HG02943 (cell line): Measurements from ENCODE around the gene KCTD21.

Experiments used
- ATAC-seq: cut with Tn5 transposase; IDR thresholded peaks from one replicate; pipeline ENCODE4 v1.9.1; 2021; ENCODE audit warnings: mild to moderate bottlenecking, low read depth, moderate library complexity; ENCODE audit not compliant: unreplicated experiment

The KCTD21 gene

DNA sequence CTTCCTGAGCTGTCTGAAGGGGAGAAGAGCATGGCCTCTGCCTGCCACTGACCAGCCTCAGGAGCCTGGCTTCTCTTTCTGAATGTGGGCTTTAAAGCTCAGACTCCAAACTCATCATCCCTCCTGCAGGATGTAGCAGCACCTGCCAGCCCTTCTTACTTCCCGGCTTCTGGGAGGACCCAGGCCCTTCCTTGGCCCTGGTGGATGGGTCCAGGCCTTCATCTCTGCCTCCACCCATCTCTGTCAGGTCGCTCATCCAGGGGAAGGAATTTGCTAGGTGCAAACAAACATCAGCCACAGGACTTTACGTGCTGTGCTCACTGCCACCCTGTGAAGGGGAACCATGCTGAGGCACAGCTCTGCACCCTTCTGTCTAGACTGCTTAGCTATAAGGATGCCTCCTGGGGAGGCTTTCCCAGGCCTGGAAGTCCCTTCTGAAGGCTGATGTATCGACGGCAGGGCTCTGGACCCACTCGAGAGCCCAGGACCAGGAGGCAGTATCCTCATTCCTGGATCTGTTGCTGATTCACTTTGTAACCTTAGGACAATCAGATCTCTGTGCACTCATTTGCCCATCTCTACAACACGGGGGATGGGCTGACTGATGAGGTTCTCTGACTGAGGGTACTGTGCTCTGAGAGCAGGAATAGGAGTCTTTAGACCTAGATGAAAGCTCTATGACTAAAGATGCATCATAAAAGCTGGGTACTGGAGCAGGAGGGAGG, 31.2 kb upstream of the KCTD21 start:
- ATAC-seq: no peak

DNA sequence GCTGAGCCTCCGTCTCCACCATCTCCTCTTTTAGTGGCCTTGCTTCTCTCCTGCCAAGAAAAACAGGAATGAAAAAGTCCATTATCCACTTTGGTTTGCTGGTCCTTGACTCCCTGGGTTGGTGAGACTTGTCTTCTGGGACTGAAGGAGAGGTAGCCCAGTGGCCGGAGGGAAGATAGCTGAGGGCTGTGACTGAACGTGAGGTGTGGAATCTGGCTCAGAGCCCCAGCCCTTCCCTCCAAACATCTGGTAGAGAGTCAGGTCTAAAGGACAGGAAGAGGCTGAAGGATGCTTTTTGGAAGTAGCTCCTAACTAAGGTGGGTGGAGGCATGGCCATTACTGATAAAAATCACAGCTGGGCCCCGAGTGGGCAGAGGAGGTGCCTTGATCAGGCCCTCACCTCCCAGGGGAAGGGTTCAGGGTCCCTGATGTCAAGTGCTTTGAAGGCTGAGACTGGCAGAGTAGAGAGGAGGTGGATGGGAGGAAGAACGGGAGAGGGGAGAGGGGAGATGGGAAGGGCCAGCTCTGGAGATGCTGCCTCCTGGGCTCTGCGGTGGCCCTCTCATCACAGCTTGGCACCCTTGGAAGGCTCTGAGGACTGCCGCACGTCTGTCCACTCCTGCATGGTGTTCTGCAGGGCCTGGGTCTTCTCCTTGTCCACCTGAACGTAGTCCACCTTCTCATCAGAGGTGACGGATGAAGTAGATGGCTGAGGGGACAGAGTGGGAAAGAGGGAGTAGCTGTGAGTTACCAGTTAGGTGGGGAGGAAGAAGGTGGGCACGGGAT, 30.5 kb upstream of the KCTD21 start:
- no peak for ATAC-seq

DNA sequence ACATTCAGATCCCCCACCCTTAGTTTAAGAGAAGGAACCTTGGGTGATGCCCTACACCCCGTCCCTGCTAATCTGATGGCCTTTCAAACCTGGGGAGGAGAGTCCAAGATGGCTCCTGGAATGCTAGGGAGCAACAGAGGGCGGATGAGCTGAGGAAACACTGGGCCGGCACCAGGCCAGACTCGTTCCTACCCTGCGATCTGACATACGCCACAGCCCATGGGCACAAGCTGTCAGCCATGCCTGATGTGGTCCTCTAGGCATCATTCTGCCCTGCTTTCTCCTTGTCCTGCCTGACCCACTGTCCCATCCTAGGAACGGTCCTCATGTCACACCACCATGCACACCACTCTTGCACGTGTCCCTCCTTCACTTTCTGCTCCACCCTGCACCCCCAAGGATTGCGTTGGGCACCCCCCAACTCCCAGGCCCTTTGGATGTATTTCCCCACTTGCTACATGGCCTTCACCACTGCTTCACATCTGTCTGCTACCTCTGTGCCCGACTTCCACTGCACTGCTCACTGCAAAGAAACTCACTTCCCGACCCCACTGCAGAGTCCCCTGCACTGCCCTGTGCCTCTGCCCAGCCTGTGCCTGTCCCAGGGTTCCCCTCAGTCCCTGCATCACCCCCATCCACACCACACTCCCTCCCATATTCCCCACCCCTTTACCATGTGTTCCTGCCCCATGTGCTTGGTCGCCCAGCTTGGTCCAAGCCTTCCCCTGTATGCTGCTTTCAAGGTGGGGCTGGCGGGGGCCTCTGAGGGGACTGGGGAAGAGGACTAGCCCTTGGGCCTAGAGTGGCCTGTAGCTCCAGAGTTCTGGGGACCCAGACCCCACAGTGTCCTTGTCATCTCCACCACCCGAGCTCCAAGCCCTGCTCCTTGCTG, 29.5 kb upstream of the KCTD21 start:
- ATAC-seq: no peak

DNA sequence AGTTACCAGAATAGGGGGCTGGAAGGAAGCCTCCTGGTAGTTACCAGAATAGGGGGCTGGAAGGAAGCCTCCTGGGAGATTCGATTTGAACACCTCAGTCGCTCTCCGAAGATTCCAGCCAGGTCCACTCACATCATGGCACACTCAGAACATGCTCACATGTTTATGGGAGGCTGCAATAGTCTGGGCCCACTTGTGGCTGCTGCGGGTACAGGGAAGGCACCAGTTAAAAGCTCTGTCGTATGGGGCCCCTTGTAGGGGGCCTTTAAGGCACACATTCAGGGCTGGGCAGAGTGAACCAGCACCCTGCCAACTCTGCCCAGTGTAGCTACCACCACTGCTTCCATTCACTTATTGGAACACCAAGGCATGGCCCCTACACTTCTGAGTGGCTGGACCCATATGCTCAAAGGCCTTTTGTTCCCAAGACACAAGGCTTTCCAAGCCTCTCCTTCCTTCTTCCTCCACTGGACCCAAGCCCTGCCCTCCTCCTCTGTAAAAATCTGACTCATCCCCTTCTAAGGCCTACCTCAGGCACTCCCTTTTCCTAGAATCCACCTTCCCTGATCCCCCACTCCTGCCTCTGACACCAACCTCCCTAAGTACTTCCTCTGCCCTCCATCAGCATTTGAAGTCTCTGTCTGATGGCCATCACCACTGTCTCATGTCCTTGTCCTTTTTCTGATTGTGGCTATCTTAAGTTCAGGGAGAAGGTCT, 28.3 kb upstream of the KCTD21 start:
- no peak for ATAC-seq

DNA sequence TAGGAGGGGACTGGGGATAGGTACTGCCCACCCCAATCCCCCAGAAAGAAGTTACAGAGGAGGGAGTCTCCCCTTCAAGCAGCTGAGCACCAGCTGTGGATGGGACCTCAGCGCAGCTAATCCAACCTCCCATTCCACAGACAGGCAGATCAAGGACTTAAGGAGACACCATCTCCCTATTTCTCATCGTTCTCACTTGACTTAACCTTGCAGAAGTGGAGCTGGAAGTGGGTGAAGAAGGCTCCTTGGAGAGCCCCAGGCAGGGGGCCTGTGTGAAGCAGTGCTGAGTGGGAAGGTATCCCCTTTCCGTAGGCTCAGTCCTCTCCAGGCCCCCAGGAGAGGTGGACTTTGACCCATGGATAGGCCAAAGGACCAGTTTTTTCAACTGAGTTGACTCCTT, 27.6 kb upstream of the KCTD21 start:
- no peak for ATAC-seq

DNA sequence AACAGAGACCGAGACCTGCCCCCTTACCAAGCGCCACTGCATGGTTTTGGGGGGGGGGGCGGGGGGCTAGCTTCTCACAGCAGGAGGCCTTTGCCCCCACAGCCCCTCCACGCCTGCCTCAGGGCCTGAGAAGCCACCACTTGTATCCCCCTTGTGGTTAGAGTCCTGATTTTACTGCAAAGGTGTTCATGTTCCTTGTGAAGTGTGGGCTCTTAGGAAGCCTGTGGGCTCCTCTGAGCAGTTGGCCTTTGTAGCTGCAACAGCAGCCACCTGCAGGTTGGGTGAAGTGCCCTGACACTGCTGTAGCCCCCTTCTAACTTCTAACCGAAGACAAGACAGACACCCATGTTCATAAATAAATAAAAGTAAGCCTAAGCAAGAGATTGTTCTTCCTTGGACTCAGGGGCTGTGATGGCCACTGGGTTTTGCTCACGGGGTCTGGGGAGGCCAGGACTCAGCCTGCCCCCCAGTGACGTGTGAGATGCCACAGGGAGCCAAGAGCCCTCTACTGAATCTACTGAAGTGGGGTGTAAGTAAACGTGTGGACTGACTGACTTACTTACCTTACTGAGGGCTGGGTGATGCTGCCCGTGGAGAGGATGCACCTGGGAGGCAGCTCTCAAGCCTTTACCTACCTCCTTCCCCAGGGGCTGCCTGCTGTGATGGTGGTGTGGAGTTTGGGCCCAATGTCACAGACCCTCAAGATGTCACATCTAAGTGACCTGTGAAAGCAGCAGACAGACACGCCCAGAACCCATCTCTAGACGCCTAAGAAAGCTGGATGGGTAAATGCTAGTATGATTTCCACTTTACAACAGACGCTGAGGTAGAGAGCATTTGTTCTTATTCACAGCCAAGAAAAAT, 26.1 kb upstream of the KCTD21 start:
- no peak for ATAC-seq

DNA sequence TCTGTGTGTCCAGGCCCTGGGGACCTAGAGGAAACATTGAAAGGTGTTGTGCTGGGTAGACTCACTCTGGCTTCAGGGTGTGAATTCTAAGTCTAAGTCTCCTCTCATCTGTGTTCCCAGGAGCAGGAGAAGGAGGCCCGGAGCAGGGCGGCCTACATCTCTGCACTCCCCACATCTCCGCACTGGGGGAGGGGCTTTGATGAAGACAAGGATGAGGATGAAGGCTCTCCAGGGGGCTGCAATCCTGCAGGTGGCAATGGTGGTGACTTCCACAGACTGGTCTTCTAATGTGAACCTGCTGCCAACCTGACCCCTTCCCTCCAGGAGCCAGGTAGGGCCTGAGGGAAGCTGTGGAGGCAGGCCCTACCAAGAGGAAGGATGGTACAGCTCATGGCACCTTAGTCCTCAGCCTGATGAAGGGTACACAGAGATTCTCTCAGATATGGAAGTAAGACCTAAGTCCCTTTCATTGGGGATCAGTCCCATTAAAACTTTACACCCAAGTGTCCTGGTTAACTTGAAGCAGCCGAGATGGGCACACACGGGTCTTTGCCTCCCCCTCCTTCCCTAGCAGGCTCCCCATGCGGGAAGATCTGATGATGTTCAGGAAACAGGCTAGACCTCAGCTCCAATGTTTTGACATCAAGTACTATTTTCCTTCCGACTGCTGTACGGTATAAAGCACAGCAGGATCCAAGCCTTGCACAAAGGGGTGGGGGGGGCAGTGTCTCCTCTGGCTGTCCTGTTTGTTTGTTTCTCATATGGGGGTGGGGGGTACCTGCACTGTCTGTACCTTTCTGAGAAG, 25.3 kb upstream of the KCTD21 start:
- ATAC-seq: no peak

DNA sequence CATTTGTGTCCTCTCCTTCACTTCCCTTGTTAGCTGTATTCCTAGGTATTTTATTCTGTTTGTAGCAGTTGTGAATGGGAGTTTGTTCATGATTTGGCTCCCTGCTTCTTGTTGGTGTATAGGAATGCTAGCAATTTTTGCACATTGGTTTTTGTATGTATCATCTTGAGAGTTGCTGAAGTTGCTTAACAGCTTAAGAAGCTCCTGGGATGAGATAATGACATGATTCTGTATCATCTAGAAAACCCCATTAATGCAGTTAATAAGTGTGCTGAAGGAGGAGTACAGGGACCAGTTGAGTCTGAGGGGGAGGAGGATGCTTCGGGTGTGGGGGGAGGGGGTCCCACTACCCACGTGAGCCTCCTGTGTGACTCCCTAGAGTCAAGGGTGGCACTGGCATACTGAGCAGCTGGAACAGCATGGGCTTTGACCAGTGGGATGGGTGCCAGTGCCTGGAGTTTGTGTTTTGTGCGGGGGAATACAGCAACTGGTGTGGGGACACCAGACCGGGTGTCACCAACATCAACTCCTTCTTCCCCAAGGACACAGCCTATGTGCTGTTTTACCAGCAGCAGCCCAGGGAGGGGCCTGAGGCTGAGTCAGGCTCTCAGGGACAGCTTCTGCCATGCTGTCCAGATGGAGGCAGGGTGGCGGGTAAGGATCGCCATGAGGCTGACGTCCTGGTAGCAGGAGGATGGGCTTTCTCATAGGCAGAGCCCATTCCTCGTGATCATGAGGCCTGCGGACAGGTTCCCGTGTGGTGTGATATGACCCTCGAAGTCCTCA, 24.4 kb upstream of the KCTD21 start:
- no peak for ATAC-seq

DNA sequence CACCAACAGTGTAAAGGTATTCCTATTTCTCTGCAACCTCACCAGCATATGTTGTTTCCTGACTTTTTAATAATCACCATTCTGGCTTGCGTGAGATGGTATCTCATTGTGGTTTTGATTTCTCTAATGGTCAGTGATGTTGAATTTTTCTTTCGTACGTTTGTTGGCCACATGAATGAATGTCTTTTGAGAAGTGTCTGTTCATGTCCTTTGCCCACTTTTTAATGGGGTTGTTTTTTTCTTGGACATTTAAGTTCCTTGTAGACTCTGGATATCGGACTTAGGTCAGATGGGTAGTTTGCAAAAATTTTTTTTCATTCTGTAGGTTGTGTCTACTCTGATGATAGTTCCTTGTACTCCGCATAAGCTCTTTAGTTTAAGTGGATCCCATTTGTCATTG, 23.1 kb upstream of the KCTD21 start:
- no peak for ATAC-seq

DNA sequence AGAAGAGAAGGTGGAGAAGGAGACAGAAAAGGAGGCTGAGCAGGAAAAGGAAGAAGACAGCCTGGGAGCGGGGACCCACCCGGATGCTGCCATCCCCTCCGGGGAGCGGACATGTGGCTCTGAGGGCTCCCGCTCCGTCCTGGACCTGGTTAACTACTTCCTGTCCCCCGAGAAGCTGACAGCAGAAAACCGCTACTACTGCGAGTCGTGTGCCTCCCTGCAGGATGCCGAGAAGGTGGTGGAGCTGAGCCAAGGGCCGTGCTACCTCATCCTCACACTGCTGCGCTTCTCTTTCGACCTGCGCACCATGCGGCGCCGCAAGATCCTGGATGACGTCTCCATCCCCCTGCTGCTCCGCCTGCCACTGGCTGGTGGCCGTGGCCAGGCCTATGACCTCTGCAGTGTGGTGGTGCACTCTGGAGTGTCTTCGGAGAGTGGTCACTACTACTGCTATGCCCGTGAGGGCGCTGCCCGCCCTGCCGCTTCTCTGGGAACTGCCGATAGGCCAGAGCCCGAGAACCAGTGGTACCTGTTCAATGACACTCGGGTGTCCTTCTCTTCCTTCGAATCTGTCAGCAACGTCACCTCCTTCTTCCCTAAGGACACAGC, 21.7 kb upstream of the KCTD21 start:
- no peak for ATAC-seq

DNA sequence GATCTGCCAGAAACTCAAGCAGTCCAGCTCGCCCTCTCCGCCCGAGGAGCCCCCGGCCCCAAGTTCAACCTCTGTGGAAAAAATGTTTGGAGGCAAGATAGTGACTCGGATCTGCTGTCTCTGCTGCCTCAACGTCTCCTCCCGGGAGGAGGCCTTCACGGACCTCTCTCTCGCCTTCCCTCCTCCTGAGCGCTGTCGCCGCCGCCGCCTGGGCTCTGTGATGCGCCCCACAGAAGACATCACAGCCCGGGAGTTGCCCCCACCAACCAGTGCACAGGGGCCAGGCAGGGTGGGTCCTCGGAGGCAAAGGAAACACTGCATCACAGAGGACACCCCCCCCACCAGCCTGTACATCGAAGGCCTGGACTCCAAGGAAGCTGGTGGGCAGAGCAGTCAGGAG, 21.1 kb upstream of the KCTD21 start:
- no peak for ATAC-seq

DNA sequence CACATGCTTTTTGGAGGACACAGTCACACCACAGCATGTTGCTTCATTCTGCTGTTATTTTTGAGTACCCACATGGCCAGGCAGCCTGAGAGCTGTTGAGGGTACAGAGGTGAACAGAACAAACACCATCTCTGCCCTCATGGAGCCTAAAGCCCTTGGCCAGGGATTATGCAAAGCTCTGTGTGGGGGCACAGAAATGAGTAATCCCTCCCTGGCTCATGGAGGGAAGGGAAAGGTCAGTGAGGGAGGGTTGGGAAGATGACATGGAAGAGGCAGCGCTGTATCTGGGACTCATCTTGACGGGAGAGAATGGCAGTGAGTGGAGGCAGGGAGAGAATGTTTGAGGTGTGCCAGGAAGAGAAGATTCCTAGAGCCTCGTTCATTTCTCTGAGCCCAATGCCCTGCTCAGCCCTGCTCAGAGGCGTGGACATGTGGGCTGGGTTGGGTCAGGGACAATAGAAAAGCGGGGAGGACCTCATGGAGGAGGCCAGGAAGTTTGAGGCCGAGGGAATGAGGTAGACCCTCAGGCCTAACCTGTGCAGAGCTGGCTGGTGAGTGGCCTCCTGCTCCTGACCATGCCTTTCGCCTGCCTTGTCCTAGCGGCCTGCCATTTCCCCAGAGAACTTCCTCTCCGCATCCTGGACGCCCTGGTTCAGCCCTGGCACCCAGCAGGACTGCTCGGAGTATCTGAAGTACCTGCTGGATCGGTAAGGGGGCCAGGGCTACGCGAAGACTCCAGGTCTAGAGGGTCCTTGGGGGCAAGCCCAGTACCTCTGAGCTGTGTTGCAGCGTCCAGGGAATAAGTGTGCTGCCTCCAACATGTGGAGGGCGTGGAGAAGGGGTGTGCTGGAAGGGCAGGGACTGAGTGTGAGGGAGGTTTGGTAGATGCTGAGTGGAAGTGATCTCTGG, 20.1 kb upstream of the KCTD21 start:
- no peak for ATAC-seq

DNA sequence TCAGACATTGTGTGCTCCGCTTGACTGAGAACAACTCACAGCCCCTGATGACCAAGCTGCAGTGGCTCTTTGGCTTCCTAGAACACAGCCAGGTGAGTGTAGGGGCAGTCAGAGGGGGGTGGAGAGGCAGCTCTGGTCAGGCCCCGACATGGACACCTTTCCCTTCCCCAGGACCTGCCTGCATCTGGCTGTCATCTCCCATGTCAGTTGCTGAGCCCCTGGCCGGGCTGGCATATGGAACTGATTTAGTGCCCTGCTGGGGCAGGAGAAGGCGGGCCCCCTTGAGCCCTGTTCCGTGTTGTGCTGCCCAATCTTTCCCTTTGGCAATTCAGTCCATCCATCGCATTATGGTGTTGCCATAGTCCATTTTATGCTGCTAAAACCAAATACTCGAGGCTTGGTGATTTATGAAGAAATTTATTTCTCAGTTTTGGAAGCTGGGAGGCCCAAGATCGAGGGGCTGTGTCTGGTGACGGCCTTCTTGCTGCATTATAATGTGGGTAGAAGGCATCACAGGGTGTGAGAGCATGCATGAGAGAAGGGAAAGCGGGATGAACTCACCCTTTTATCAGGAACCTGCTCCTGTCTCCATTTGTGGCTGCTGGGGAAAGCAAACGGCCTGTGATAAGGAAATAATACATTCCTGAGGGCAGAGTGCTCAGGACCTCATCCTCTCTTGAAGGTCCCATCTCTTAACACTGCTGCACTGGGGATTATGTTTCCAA, 19.3 kb upstream of the KCTD21 start:
- no peak for ATAC-seq

DNA sequence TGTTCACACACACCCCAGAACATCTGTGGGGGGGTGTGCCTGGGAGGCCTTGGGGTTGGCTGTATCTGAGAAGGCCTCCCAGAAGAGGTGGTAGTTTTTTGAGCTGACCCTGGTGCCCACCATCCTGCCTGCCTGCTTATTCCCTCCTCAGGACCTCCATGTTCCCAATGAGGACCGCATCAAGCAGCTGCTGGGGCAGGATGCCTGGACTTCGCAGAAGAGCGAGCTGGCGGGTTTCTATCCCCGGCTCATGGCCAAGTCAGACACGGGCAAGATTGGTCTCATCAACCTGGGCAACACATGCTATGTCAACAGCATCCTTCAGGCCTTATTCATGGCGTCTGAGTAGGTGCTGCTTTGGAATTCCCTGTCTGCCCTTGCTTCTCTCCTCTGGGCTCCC, 17.3 kb upstream of the KCTD21 start:
- ATAC-seq: no peak

DNA sequence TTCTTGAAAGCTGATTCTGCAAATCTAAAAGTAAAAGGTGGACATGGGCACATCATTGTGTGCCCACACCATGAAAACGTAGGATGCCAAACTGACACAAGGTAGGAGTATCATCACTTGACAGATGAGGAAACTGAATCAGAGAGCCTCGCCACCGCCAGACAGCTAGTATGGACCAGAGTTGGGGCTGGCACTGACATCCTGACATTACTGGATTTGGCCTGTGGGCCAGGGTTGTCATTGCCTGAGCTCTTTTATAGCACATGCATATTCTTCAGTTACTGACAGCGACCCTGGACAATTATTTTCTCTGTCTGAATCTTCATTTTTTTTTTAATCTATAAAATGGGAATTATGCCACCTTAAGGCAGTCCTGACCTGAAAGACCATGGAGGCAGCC, 16.8 kb upstream of the KCTD21 start:
- ATAC-seq: no peak

DNA sequence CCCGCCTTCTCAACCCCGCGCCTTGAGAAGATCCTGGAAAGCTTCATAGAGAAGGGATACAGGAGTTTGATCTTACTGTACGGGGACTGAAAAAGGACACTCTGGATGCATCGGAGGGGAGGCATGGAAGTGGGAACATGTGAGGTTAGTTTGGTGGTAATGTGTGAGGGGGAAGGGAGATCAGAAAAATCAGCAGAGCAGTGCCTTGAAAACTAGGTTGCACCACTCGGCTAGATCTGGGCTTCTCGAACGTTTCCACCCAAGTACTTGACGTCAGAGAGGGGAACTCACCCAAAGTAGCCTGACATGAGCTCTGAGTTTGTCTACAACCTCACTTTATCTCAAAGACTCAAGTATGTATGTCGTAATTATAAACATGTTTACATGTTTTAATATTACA, 14.8 kb upstream of the KCTD21 start:
- ATAC-seq: no peak
